HL-60 (cell line): Measurements from ENCODE around the gene TMEM121.

Experiments
- CTCF ChIP-seq: IDR thresholded peaks from one replicate; pipeline ENCODE4 v1.5.1; 2011; ENCODE audit warnings: low read length, control low read depth, inconsistent platforms; ENCODE audit not compliant: insufficient read depth
- POLR2AphosphoS5 ChIP-seq: IDR thresholded peaks from 2 replicates; pipeline ENCODE4 v1.6.1; 2012; ENCODE audit warnings: low read depth

DNA sequence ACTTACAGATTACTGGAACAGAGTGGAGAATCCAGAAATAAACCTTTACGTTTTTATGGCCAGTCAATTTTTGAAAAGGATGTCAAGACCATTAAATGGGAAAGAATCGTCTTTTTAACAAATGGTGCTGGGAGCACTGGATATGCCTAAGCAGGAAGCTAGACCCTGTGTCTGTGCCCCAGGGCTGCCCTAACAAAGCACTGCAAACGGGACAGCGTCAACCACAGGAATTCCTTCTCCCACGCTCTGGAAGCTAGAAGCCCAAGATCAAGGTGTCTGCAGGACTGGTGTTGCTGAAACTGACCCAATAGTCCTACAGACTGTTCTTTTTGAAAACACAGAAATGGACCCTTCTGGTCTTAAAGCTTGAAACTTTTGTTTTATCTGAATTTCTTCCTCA is 9.3 kb upstream of the TMEM121 start:
- TF ChIP-seq CTCF: no peak
- TF ChIP-seq POLR2AphosphoS5: no peak
